Left ventricle myocardium superior (tissue), 1 donor: ENCODE data around the gene CALHM6. TPM values are rescaled to one million over a fixed set of nuclear protein-coding genes. Genes with fewer than 3 reads are reported as not detected.

ENCODE experiments used
- ATAC-seq: fragments of 200-7000 bp; cut with Tn5 transposase; one replicate; pipeline ENCODE4 v1.9.1; 2020; ENCODE audit warnings: mild to moderate bottlenecking, moderate library complexity
- DNase-seq: peaks from one replicate; pipeline ENCODE4 v3.0.0-alpha.2; 2020
- intact Hi-C: fragments of 100-400 bp; cut with micrococcal nuclease; formaldehyde crosslinking; loops from one replicate; pipeline ENCODE4 v1.11.0; 2022
- total RNA-seq: library from RNA; stranded (reverse); fragmentation: NEBNext Ultra II Directional; extraction: Animal tissue kit (Norgen Biotek cat#: 25700); gene quantifications from one replicate; pipeline ENCODE4 v1.2.1, GENCODE V29; 2021
- donor health status: DM: no; HTN: yes; CAD: no; lungs with severe emphysema.

CALHM6 gene
- total RNA-seq, 1 donor from 2014 or later, result 1.2 TPM

GRCh38 chr6:116512734-116513133 lies 51.6 kb downstream of the CALHM6 start:
- intact Hi-C loops, result no loop called here
- peak; percentile 30 for ATAC-seq

More at GRCh38 chr6:116512734-116513133, 51.6 kb downstream of the CALHM6 start:
- no peak for DNase-seq

Other genes with a start within 250 kb of the CALHM6 start
- gene TSPYL4, start 207.3 kb upstream of the CALHM6 start, total RNA-seq, result 29.4 TPM
- 96.8 TPM for gene TSPYL1, start 181.4 kb upstream of the CALHM6 start, total RNA-seq
- gene DSE, start 90.4 kb upstream of the CALHM6 start, total RNA-seq, result 12.7 TPM
- 2.4 TPM for gene CALHM5, start 50.3 kb downstream of the CALHM6 start, total RNA-seq
- gene TRAPPC3L, start 84.3 kb downstream of the CALHM6 start, total RNA-seq, result 0.40 TPM
- 0.32 TPM for gene CALHM4, start 92.4 kb downstream of the CALHM6 start, total RNA-seq
- 72.4 TPM for gene RWDD1, start 110.1 kb downstream of the CALHM6 start, total RNA-seq
- gene RSPH4A, start 155.1 kb downstream of the CALHM6 start, total RNA-seq, result 0.17 TPM
- gene ZUP1, start 207.4 kb downstream of the CALHM6 start, total RNA-seq, result 3.8 TPM
- gene KPNA5, start 219.8 kb downstream of the CALHM6 start, total RNA-seq, result 7.2 TPM